ENCODE results near the gene PACS2. TPM values are rescaled to one million over a fixed set of nuclear protein-coding genes. Genes with fewer than 3 reads are reported as not detected.

The PACS2 gene
- total and polyA plus RNA-seq, 2 donors (not counting 3 experiments of a cell fraction or from before 2014, with no cell fraction given), result 52.7 to 86.3 TPM

- peaks cover 17% of the 10 kb centered on the region for H3K79me2 ChIP-seq (ENCODE audit: control insufficient read depth, insufficient read depth, low read length)
- H3K9ac ChIP-seq (replicated peaks; ENCODE audit: extremely low read depth, insufficient read depth, low read length), result no peak overlapping the region
- H3K36me3 ChIP-seq (ENCODE audit: control insufficient read depth in 2 of 2, extremely low read depth in 1 of 2, insufficient read depth in 2 of 2, low read length in 2 of 2), result no peaks in the 10 kb centered on the region
- no peak overlapping the region for H2AFZ ChIP-seq (ENCODE audit: low read depth, low read length)
- no TSS peak for BruUV-seq (replicated peaks)
- H4K20me1 ChIP-seq (replicated peaks; ENCODE audit: control insufficient read depth, extremely low read depth, insufficient read depth, low read length), result no peaks in the 10 kb centered on the region
- TF ChIP-seq GATA2 (IDR thresholded peaks at IDR 0.05; ENCODE audit: insufficient read depth, insufficient read length, low read depth, low read length), result no peak
- TF ChIP-seq POLR2AphosphoS5 (IDR thresholded peaks at IDR 0.05; ENCODE audit: insufficient read depth, low read depth, low read length), result no peak
- TF ChIP-seq CTCF (IDR thresholded peaks at IDR 0.05; ENCODE audit: extremely low read depth in 1 of 2, insufficient read depth in 1 of 2, low read depth in 1 of 2, low read length in 2 of 2), result no peak
- no peak for TF ChIP-seq EZH2 (IDR thresholded peaks at IDR 0.05; ENCODE audit: borderline replicate concordance, low read depth, low read length, severe bottlenecking)
- TF ChIP-seq JUN (IDR thresholded peaks at IDR 0.05; ENCODE audit: borderline replicate concordance, insufficient read depth, insufficient read length, low read depth), result no peak
- no peak for TF ChIP-seq MAX (IDR thresholded peaks at IDR 0.05; ENCODE audit: insufficient read depth, insufficient read length)
- no peak for TF ChIP-seq MYC (IDR thresholded peaks at IDR 0.05; ENCODE audit: low read depth, low read length)
- no peak for TF ChIP-seq FOS (IDR thresholded peaks at IDR 0.05; ENCODE audit: borderline replicate concordance, insufficient read depth, low read length)
- no peak for TF ChIP-seq POLR2A (IDR thresholded peaks at IDR 0.05; ENCODE audit: low read depth, low read length)
- peaks cover 23% of the 10 kb centered on the region for H3K4me1 ChIP-seq (ENCODE audit: control insufficient read depth, extremely low read depth, insufficient read depth, low read length)
- ChIA-PET CTCF (interaction anchor here (1.3 kb wide), 1 partner anchor 18 kb away, joined by 7 read pairs; no protein-coding TSS in a partner anchor), POLR2A (no interaction called here)
- dilution Hi-C loops (cut with MboI; ENCODE audit: extremely low pct_ligation_motif_present, low sequenced_read_pairs), result no loop called here
- no peaks in the 10 kb centered on the region for H3K9me1 ChIP-seq (replicated peaks; ENCODE audit: control insufficient read depth, extremely low read depth, insufficient read depth, low read length)
- intact Hi-C loops (cut with micrococcal nuclease), result no loop called here
- FAIRE-seq (no peak), DNase-seq (ENCODE audit: low read depth, low spot score) (no peak)
- no peak overlapping the region for H3K4me2 ChIP-seq (ENCODE audit: insufficient read depth, low read length)
- H3K4me3 ChIP-seq (replicated peaks in 1 of 3; ENCODE audit: insufficient read depth in 1 of 3, low read depth in 1 of 3, low read length in 3 of 3), result no peak overlapping the region
- H3K27ac ChIP-seq (ENCODE audit: insufficient read depth, low read depth, low read length), result no peak overlapping the region
- H3K27me3 ChIP-seq (ENCODE audit: control insufficient read depth in 2 of 2, insufficient read depth in 2 of 2, low read length in 2 of 2), result no peaks in the 10 kb centered on the region
- H3K9me3 ChIP-seq (replicated peaks; ENCODE audit: control insufficient read depth, insufficient read depth, low read length), result no peaks in the 10 kb centered on the region
These were observed 19.2 kb downstream of the PACS2 start for GRCh38 chr14:105333613-105334364.
